Glutamatergic neuron (in vitro differentiated cells): ENCODE results near the gene MSRB3. TPM values are rescaled to one million over a fixed set of nuclear protein-coding genes. Genes with fewer than 3 reads are reported as not detected.
"Not testable (repeated sequence)": the region's sequence is repeated elsewhere in the genome, so short reads cannot be mapped to it uniquely, and the experiment has no call there.

Experiments used
- DNase-seq: peaks from one replicate; pipeline ENCODE4 v3.0.0; 2022
- H3K27ac Mint-ChIP-seq: one replicate; pipeline ENCODE4 v1.8.0; 2020; ENCODE audit warnings: mild to moderate bottlenecking, mixed read lengths, inconsistent platforms; ENCODE audit not compliant: unreplicated experiment
- H3K27me3 Mint-ChIP-seq: one replicate; pipeline ENCODE4 v1.8.0; 2020; ENCODE audit warnings: mild to moderate bottlenecking, moderate library complexity, mixed read lengths, inconsistent platforms; ENCODE audit not compliant: unreplicated experiment
- H3K36me3 Mint-ChIP-seq: one replicate; pipeline ENCODE4 v1.8.0; 2020; ENCODE audit warnings: mild to moderate bottlenecking, mixed read lengths, inconsistent platforms; ENCODE audit not compliant: unreplicated experiment
- H3K4me1 Mint-ChIP-seq: one replicate; pipeline ENCODE4 v1.8.0; 2020; ENCODE audit warnings: mild to moderate bottlenecking, low read depth, mixed read lengths, inconsistent platforms; ENCODE audit not compliant: unreplicated experiment
- H3K4me3 Mint-ChIP-seq: one replicate; pipeline ENCODE4 v1.8.0; 2020; ENCODE audit warnings: mild to moderate bottlenecking, mixed read lengths, inconsistent platforms; ENCODE audit not compliant: unreplicated experiment
- H3K9me3 Mint-ChIP-seq: one replicate; pipeline ENCODE4 v1.8.0; 2020; ENCODE audit warnings: mild to moderate bottlenecking, moderate library complexity, mixed read lengths, inconsistent platforms; ENCODE audit not compliant: unreplicated experiment
- CTCF ChIP-seq: fragments of 200-600 bp; sonication (generic); IDR thresholded peaks from one replicate; pipeline ENCODE4 v1.5.0; 2021; ENCODE audit not compliant: partially characterized antibody, unreplicated experiment
- total RNA-seq: library from RNA; stranded (reverse); fragmentation: NEBNext Ultra II Directional; extraction: Animal tissue kit (Norgen Biotek cat#: 25700); gene quantifications from one replicate; pipeline ENCODE4 v1.2.1, GENCODE V29; 2021; ENCODE audit not compliant: unreplicated experiment

The MSRB3 gene
- total RNA-seq, 1 donor from 2014 or later, result 1.6 TPM

DNA sequence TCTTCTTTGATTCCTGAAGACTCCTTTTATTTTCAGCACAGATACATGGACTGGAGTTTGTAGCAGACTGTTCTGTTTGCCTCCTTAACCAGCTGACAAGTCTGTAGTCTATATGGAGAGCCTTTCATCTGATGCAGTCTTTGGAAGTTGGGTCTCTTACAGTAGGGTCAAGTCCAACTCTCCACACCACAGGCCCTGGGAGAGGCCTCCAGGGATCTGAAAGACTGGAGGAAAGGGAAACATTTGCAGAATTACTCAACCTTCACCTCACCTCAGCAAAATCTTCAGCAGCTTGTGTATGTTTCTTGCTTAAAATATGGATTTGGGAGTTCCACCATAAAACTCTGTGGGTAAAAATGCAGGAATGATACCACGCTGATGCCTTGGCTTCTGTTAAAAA, 188.4 kb downstream of the MSRB3 start:
- TF ChIP-seq CTCF, result no peak
- no peak overlapping the region for H3K27ac Mint-ChIP-seq
- H3K36me3 Mint-ChIP-seq, result no peaks in the 10 kb centered on the region
- no peak overlapping the region for H3K4me3 Mint-ChIP-seq
- H3K4me1 Mint-ChIP-seq, result no peaks in the 10 kb centered on the region
- no peaks in the 10 kb centered on the region for H3K27me3 Mint-ChIP-seq
- DNase-seq, result no peak
- no peaks in the 10 kb centered on the region for H3K9me3 Mint-ChIP-seq

GRCh38 chr12:65470256-65470655, 191.8 kb downstream of the MSRB3 start:
- H3K27me3 Mint-ChIP-seq, result no peaks in the 10 kb centered on the region
- H3K4me1 Mint-ChIP-seq, result no peaks in the 10 kb centered on the region
- H3K4me3 Mint-ChIP-seq, result no peak overlapping the region
- peaks cover 2% of the 10 kb centered on the region for H3K9me3 Mint-ChIP-seq
- no peak for TF ChIP-seq CTCF
- no peak overlapping the region for H3K27ac Mint-ChIP-seq
- H3K36me3 Mint-ChIP-seq, result no peaks in the 10 kb centered on the region
- no peak for DNase-seq

GRCh38 chr12:65472079-65472478, 193.6 kb downstream of the MSRB3 start:
- H3K4me3 Mint-ChIP-seq, result no peak overlapping the region
- H3K27me3 Mint-ChIP-seq, result no peaks in the 10 kb centered on the region
- DNase-seq, result no peak
- H3K36me3 Mint-ChIP-seq, result no peaks in the 10 kb centered on the region
- peaks cover 2% of the 10 kb centered on the region for H3K9me3 Mint-ChIP-seq
- no peak for TF ChIP-seq CTCF
- no peak overlapping the region for H3K27ac Mint-ChIP-seq
- no peaks in the 10 kb centered on the region for H3K4me1 Mint-ChIP-seq

GRCh38 chr12:65474831-65475230, 196.3 kb downstream of the MSRB3 start:
- H3K9me3 Mint-ChIP-seq, result peaks cover 2% of the 10 kb centered on the region
- no peaks in the 10 kb centered on the region for H3K27me3 Mint-ChIP-seq
- no peaks in the 10 kb centered on the region for H3K36me3 Mint-ChIP-seq
- H3K4me3 Mint-ChIP-seq, result no peak overlapping the region
- H3K4me1 Mint-ChIP-seq, result no peaks in the 10 kb centered on the region
- no peak for TF ChIP-seq CTCF
- H3K27ac Mint-ChIP-seq, result no peak overlapping the region
- no peak for DNase-seq

GRCh38 chr12:65477721-65478120, 199.2 kb downstream of the MSRB3 start:
- peaks cover 4% of the 10 kb centered on the region for H3K9me3 Mint-ChIP-seq
- H3K27ac Mint-ChIP-seq, result no peak overlapping the region
- no peaks in the 10 kb centered on the region for H3K27me3 Mint-ChIP-seq
- no peak for TF ChIP-seq CTCF
- no peak for DNase-seq
- H3K4me1 Mint-ChIP-seq, result no peaks in the 10 kb centered on the region
- H3K4me3 Mint-ChIP-seq, result no peak overlapping the region
- H3K36me3 Mint-ChIP-seq, result peaks cover 2% of the 10 kb centered on the region

DNA sequence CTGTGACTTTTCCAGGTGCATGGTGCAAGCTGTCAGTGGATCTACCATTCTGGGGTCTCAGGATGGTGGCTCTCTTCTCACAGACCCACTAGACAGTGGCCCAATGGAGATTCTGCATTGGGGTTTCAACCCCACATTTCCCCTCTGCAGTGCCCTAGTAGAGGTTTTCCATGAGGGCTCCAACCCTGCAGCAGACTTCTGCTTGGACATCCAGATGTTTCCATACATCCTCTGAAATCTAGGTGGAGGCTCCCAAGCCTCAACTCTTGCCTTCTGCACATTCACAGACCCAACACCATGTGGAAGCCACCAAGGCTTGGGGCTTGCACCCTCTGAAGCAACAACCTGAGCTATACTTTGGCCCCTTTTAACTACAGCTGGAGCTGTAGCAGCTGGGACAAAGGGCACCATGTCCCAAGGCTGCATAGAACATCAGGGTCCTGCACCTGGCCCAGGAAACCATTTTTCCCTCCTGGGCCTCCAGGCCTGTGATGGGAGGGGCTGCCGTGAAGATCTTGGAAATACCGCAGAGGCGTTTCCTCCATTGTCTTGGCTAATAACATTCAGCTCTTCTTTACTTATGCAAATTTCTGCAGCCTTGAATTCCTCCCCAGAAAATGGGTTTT, 205.5 kb downstream of the MSRB3 start:
- H3K4me1 Mint-ChIP-seq, H3K27me3 Mint-ChIP-seq, H3K9me3 Mint-ChIP-seq, H3K27ac Mint-ChIP-seq, DNase-seq, H3K4me3 Mint-ChIP-seq: not testable (repeated sequence)
- H3K36me3 Mint-ChIP-seq, result peaks cover 17% of the 10 kb centered on the region
